H9 (cell line): ENCODE data around the gene LSM7. TPM values are rescaled to one million over a fixed set of nuclear protein-coding genes. Genes with fewer than 3 reads are reported as not detected.

ENCODE experiments used
- DNase-seq: peaks from one replicate; pipeline ENCODE4 v3.0.0-alpha.2; 2017
- H2AFZ ChIP-seq: one replicate; pipeline ENCODE4 v1.6.1; 2013; ENCODE audit warnings: mild to moderate bottlenecking, low read length, control low read depth, moderate library complexity
- H2AK5ac ChIP-seq: 2 replicates; pipeline ENCODE4 v1.6.1; 2013; ENCODE audit warnings: low read length, control low read depth, mixed read lengths; ENCODE audit not compliant: insufficient read length
- H2BK120ac ChIP-seq: one replicate; pipeline ENCODE4 v1.6.1; 2013; ENCODE audit warnings: low read depth, mild to moderate bottlenecking, low read length, control low read depth, inconsistent platforms; ENCODE audit not compliant: poor library complexity, severe bottlenecking
- H2BK12ac ChIP-seq: 2 replicates; pipeline ENCODE4 v1.6.1; 2013; ENCODE audit warnings: low read length, control low read depth, mixed read lengths, low read depth; ENCODE audit not compliant: insufficient read length
- H2BK15ac ChIP-seq: 2 replicates; pipeline ENCODE4 v1.6.1; 2013; ENCODE audit warnings: low read depth, low read length, control low read depth
- H2BK20ac ChIP-seq: one replicate; pipeline ENCODE4 v1.6.1; 2013; ENCODE audit warnings: low read depth, mild to moderate bottlenecking, low read length, control low read depth, inconsistent platforms; ENCODE audit not compliant: poor library complexity, severe bottlenecking
- H2BK5ac ChIP-seq: 2 replicates; pipeline ENCODE4 v1.6.1; 2013; ENCODE audit warnings: low read length, control low read depth, mixed read lengths; ENCODE audit not compliant: insufficient read length
- H3K14ac ChIP-seq: 2 replicates; pipeline ENCODE4 v1.6.1; 2013; ENCODE audit warnings: low read length, control low read depth; ENCODE audit not compliant: insufficient read depth
- H3K18ac ChIP-seq: 2 replicates; pipeline ENCODE4 v1.6.1; 2013; ENCODE audit warnings: low read depth, mild to moderate bottlenecking, mixed read lengths, low read length, control low read depth; ENCODE audit not compliant: insufficient read length
- H3K23ac ChIP-seq: 2 replicates; pipeline ENCODE4 v1.6.1; 2013; ENCODE audit warnings: low read length, control low read depth, mixed read lengths, low read depth; ENCODE audit not compliant: insufficient read length
- H3K23me2 ChIP-seq: 2 replicates; pipeline ENCODE4 v1.6.1; 2013; ENCODE audit warnings: low read depth, mild to moderate bottlenecking, mixed read lengths, low read length, control low read depth; ENCODE audit not compliant: insufficient read length, poor library complexity, severe bottlenecking
- H3K27ac ChIP-seq: 2 replicates; pipeline ENCODE4 v1.5.1; 2013; ENCODE audit warnings: low read length, control low read depth, mixed read lengths, low read depth; ENCODE audit not compliant: insufficient read length
- H3K27me3 ChIP-seq: 2 replicates; pipeline ENCODE4 v1.6.1; 2013; ENCODE audit warnings: low read length, control low read depth, inconsistent platforms; ENCODE audit not compliant: insufficient read depth
- H3K4ac ChIP-seq: 2 replicates; pipeline ENCODE4 v1.6.1; 2013; ENCODE audit warnings: low read depth, mild to moderate bottlenecking, control low read depth, inconsistent platforms, low read length, moderate library complexity
- H3K4me1 ChIP-seq: 2 replicates; pipeline ENCODE4 v1.6.1; 2013; ENCODE audit warnings: low read length, control low read depth, inconsistent platforms; ENCODE audit not compliant: insufficient read depth
- H3K4me2 ChIP-seq: 2 replicates; pipeline ENCODE4 v1.6.1; 2013; ENCODE audit warnings: low read length, control low read depth, mixed read lengths; ENCODE audit not compliant: insufficient read length, insufficient read depth
- H3K56ac ChIP-seq: 2 replicates; pipeline ENCODE4 v1.6.1; 2013; ENCODE audit warnings: low read depth, mild to moderate bottlenecking, mixed read lengths, low read length, control low read depth; ENCODE audit not compliant: insufficient read length
- H3K79me1 ChIP-seq: 2 replicates; pipeline ENCODE4 v1.6.1; 2013; ENCODE audit warnings: low read depth, mild to moderate bottlenecking, moderate library complexity, low read length, control low read depth, inconsistent platforms; ENCODE audit not compliant: insufficient read depth, poor library complexity, severe bottlenecking
- H3K79me2 ChIP-seq: 2 replicates; pipeline ENCODE4 v1.6.1; 2013; ENCODE audit warnings: low read length, control low read depth, inconsistent platforms; ENCODE audit not compliant: insufficient read depth
- H3K9ac ChIP-seq: 2 replicates; pipeline ENCODE4 v1.6.1; 2013; ENCODE audit warnings: low read length, control low read depth, mixed read lengths; ENCODE audit not compliant: insufficient read length; ENCODE audit errors: extremely low read depth
- H3K9me3 ChIP-seq: one replicate; pipeline ENCODE4 v1.6.1; 2013; ENCODE audit warnings: low read depth, low read length, inconsistent platforms; ENCODE audit not compliant: control insufficient read depth
- H3T11ph ChIP-seq: one replicate; pipeline ENCODE4 v1.6.1; 2013; ENCODE audit warnings: mild to moderate bottlenecking, low read length, control low read depth, inconsistent platforms
- H4K20me1 ChIP-seq: one replicate; pipeline ENCODE4 v1.6.1; 2013; ENCODE audit not compliant: control insufficient read depth, insufficient read length, insufficient read depth
- H4K5ac ChIP-seq: 2 replicates; pipeline ENCODE4 v1.6.1; 2013; ENCODE audit warnings: low read depth, mild to moderate bottlenecking, mixed read lengths, low read length, control low read depth; ENCODE audit not compliant: insufficient read length
- H4K8ac ChIP-seq: replicated peaks from 2 replicates; pipeline ENCODE4 v1.6.1; 2013; ENCODE audit warnings: low read length, control low read depth, mixed read lengths, low read depth; ENCODE audit not compliant: insufficient read length
- H4K91ac ChIP-seq: 2 replicates; pipeline ENCODE4 v1.6.1; 2013; ENCODE audit warnings: low read depth, mild to moderate bottlenecking, moderate library complexity, mixed read lengths, low read length, control low read depth; ENCODE audit not compliant: insufficient read length
- H3K27ac Mint-ChIP-seq, 3 experiments: 2 replicates in 2 of 3; 3 replicates in 1 of 3; pipeline ENCODE4 v1.8.0; 2020 to 2021; ENCODE audit warnings: mixed read lengths in 3 of 3, mild to moderate bottlenecking in 1 of 3, moderate library complexity in 1 of 3
- H3K27me3 Mint-ChIP-seq: 2 replicates; pipeline ENCODE4 v1.8.0; 2021; ENCODE audit warnings: low read depth, mild to moderate bottlenecking, moderate library complexity, mixed read lengths
- H3K36me3 Mint-ChIP-seq, 3 experiments: 2 replicates in 2 of 3; 3 replicates in 1 of 3; pipeline ENCODE4 v1.8.0; 2020 to 2021; ENCODE audit warnings: low read depth in 3 of 3, mixed read lengths in 3 of 3; ENCODE audit not compliant: insufficient read depth in 1 of 3
- H3K4me1 Mint-ChIP-seq, 2 experiments: 2 replicates each; pipeline ENCODE4 v1.8.0; 2020; ENCODE audit warnings: mixed read lengths in 2 of 2
- H3K4me3 Mint-ChIP-seq, 2 experiments: 2 replicates in 1 of 2; 3 replicates in 1 of 2; pipeline ENCODE4 v1.8.0; 2020 to 2021; ENCODE audit warnings: mild to moderate bottlenecking in 2 of 2, mixed read lengths in 2 of 2, moderate library complexity in 1 of 2
- H3K9me3 Mint-ChIP-seq, 2 experiments: 2 replicates in 1 of 2; 3 replicates in 1 of 2; pipeline ENCODE4 v1.8.0; 2020; ENCODE audit warnings: mild to moderate bottlenecking in 2 of 2, mixed read lengths in 2 of 2, moderate library complexity in 1 of 2
- WGBS: extraction: QIAGEN DNeasy Blood & Tissue Kit; methylation state at CpG from one replicate; pipeline ENCODE4 v1.1.7; 2013; ENCODE audit warnings: missing lambda C conversion rate, low lambda C conversion rate, mixed read lengths; ENCODE audit not compliant: insufficient read length; ENCODE audit errors: extremely low coverage; 5-methylcytosine and 5-hydroxymethylcytosine counted together
- total RNA-seq: library from RNA; stranded (reverse); gene quantifications from 2 replicates; pipeline ENCODE4 v1.2.1, GENCODE V29; 2021
- TF ChIP-seq, protein P1 (sequence below): fragments of 200-600 bp; sonication (generic); conservative IDR thresholded peaks from 3 replicates; pipeline ENCODE4 v1.8.0; 2021; ENCODE audit warnings: antibody characterized with exemption, mild to moderate bottlenecking

Gene LSM7
- total RNA-seq, 1 experiment from 2014 or later = 187 TPM

DNA sequence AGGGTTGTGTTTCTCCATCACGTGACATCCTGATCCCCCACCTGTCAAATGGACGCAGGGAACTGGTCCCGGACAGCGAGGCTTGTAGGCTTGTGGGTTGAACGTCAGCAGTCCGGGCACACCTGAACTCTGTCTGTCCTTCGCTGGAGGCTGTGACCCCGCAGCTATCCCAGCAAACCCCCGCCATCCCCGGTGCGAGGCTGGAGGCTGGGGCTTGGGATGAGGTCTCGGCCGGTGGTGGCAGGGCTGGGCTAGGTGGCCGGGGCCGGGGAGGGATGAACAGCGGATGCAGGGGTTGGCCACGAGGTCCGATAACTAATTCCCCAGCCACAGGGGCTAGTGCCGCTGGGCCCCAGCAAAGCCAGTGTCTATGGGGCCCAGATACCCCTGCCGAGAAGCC, 8.8 kb downstream of the LSM7 start:
- Histone ChIP-seq H3T11ph (no peak overlapping the region), H3K27me3 (no peaks in the 10 kb centered on the region), H3K4ac (no peak overlapping the region), H2AK5ac (no peak overlapping the region), H2AFZ (no peak overlapping the region), H2BK20ac (no peak overlapping the region), H3K9ac (no peak overlapping the region), H2BK12ac (no peak overlapping the region), H3K23me2 (no peaks in the 10 kb centered on the region), H2BK15ac (no peak overlapping the region), H2BK5ac (no peak overlapping the region), H3K18ac (no peak overlapping the region), H2BK120ac (no peak overlapping the region), H4K91ac (no peak overlapping the region), H3K4me1 (no peaks in the 10 kb centered on the region), H3K4me2 (no peak overlapping the region), H4K5ac (no peak overlapping the region), H3K56ac (no peak overlapping the region), H3K23ac (no peak overlapping the region), H3K14ac (no peak overlapping the region; the same call in 1 of the 2 replicates), H4K8ac (no peak overlapping the region), H3K27ac (no peak overlapping the region), H3K9me3 (no peaks in the 10 kb centered on the region), H3K79me1 (no peaks in the 10 kb centered on the region), H4K20me1 (no peaks in the 10 kb centered on the region), H3K79me2 (no peaks in the 10 kb centered on the region)
- Mint-ChIP-seq H3K27ac (no peak overlapping the region), H3K4me1 (0 out of 4 replicates have a peak, but pooled peaks cover 6 to 12% of the 10 kb centered on the region in 2 experiments), H3K36me3 (peaks cover 2 to 20% (median 17%) of the 10 kb centered on the region in 3 experiments; a peak in 6 of 7 replicates), H3K9me3 (peaks cover 0 to 9% of the 10 kb centered on the region in 2 experiments; a peak in 3 of 5 replicates), H3K27me3 (peaks cover 17% of the 10 kb centered on the region), H3K4me3 (no peak overlapping the region)
- no CpG with 5 or more reads among the region's 20 CpGs for WGBS
- TF ChIP-seq, protein P1, sequence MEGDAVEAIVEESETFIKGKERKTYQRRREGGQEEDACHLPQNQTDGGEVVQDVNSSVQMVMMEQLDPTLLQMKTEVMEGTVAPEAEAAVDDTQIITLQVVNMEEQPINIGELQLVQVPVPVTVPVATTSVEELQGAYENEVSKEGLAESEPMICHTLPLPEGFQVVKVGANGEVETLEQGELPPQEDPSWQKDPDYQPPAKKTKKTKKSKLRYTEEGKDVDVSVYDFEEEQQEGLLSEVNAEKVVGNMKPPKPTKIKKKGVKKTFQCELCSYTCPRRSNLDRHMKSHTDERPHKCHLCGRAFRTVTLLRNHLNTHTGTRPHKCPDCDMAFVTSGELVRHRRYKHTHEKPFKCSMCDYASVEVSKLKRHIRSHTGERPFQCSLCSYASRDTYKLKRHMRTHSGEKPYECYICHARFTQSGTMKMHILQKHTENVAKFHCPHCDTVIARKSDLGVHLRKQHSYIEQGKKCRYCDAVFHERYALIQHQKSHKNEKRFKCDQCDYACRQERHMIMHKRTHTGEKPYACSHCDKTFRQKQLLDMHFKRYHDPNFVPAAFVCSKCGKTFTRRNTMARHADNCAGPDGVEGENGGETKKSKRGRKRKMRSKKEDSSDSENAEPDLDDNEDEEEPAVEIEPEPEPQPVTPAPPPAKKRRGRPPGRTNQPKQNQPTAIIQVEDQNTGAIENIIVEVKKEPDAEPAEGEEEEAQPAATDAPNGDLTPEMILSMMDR = no peak
- DNase-seq = no peak
